MM.1S (cell line): Measurements from ENCODE around the gene KCNK5.

Experiments
- CTCF ChIP-seq: fragments of 300-600 bp; sonication (generic); IDR thresholded peaks from 2 replicates; pipeline ENCODE4 v1.5.1; 2016; ENCODE audit warnings: antibody characterized with exemption, low read length, mixed read lengths
- EZH2phosphoT487 ChIP-seq: fragments of 300-600 bp; sonication (generic); IDR thresholded peaks from 2 replicates; pipeline ENCODE4 v1.6.1; 2018; ENCODE audit warnings: antibody characterized with exemption, low read length

GRCh38 chr6:39196673-39197091 is 32.6 kb downstream of the KCNK5 start:
- TF ChIP-seq CTCF: no peak
- TF ChIP-seq EZH2phosphoT487: no peak
